ENCODE results near the gene TRIM49D1.
"Not testable (repeated sequence)": the region's sequence is repeated elsewhere in the genome, so short reads cannot be mapped to it uniquely, and the experiment has no call there.

DNA sequence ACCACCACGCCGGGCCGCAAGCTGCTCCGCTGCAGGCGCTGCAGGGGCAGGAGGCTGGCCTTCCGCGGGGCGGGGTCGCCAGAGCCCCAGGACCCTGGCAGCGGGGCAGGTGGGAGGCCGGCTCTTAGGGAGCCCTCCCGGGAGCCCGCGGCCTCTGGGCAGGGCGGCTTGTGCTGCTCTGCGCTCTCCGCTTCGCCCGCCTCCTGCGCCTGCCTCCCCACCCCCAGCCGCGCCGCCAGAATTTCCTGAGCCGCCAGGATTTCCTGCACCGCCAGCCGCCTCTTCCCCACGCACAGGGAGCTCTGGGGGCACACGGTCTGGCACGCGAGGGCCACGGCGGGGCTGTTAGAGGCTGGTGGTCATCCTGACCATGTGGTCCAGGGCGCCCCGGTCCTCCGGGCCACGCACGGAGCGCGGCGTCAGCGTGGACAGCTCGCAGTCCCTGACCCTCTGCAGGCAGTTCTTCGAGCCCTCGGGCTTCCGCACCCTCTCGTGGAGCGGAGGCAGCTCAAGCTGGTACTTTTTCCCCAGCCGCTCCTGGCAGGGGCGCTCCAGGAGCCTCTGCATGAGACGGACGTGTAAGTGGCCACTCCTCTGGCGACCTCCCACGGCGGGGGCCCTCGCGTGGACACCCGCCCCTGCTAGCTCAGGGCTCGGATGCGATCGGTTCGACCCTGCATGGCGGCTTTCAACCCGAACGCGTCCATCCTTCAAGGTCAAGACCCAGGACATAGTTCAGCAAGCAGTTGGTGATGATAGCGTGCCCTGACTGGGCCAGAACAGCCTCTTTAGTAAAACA lies 57.9 kb downstream of the TRIM49D1 start:
- TF ChIP-seq CTCF (IDR thresholded peaks at IDR 0.05; ENCODE audit: insufficient read depth, low read length, poor library complexity, severe bottlenecking); EZH2phosphoT487 (conservative IDR thresholded peaks at IDR 0.05; ENCODE audit: low read length): not testable (repeated sequence)
